ENCODE results near the gene MAML3.

MAML3 gene

DNA sequence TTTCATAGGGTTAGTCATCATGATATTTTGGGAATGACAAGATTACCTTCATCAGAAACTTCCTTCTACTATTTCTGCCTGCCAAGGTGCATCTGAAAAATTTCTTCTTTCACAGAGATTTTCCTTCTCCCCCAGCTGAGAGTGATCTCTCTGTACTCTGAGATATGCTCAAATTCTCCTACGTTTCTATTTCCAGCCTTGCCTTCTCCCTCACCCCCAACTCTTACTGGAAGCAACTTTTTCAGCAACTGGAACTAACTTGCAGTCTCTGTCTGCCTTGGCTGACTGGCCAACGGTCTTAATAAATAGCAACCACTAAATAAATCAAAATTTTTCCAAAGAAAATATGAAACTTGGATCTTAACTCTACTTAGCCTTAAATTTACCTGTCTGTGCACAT is 122.3 kb downstream of the MAML3 start:
- no peak for DNase-seq

DNA sequence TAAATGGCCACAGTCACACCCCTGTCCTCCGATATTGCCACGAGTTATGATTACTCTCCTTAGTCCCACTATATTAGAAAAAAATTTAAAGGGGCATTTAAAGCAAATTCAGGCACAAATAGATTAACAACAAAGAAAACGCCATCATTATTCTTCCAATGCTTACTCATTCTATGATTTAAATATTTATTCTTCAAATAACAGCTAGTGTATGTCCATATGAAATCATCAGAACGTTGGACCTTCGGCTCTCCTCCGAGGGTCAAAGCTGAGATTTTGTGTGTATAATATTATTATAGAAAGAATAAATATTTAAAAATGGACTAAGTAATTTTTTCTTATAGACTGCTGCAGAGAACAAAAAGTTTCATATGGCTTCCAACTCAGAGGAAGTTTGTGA is 122.9 kb downstream of the MAML3 start:
- no peak for DNase-seq

DNA sequence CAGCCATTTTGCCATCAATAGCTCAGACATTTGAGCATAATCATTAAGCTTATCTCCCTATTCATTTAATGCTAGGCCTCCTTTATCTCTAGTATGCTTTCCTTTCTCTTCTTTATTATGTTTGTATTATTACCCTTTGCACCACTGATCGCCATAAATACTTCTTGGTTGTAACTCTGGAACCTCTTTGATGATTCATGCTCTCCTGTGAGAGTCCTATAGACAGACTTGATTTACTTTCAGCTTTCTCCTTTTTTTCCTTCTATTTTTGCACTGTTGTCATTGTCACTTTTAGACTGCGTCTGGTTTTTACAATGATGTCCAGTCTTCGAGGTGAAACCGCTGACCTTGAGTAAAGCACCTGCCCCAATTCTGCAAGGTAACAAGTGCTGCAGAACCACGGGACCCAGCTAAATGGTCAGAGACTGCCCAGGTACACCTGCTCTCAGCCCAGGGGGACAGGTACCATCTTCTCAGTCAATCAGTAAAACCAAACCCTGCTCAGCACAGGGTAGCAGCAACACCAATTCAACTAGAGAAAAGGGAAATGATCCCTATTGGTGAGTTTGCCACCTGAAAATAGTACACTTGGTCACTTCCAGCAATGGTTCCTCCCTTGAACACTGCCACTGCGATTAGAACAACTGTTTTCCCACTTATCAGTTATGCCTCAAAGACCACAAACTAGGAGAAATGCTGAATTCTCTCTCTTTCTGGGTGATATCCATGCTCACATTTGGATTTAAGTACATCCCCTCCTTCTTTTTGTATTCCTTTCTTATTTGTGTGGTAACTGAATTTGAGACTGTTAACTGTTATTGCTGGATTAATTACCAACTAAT is 125.1 kb downstream of the MAML3 start:
- DNase-seq, result no peak

DNA sequence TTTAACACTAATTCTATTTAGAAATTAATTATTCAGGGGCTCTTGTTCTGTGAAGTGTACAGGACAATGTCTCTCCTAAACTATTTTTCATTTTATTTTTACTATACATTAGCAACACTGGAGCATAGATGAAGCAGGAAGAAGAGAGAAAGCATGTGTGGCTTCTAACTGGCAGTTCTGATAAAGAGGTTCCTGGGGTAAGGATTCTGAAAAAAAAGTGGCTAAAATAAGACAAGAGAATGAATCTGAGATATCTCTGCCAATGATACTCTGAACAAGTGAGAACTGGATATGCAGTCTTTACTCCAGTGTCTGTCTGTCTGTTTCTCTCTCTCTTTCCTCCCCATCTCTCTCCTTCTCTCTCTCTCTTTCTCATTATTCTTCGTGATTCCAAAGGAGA is 125.9 kb downstream of the MAML3 start:
- no peak for DNase-seq

GRCh38 chr4:140027101-140027500 is 126.9 kb downstream of the MAML3 start:
- no peak for DNase-seq

- DNase-seq, result no peak
These were observed 128.5 kb downstream of the MAML3 start for GRCh38 chr4:140025470-140025869.

DNA sequence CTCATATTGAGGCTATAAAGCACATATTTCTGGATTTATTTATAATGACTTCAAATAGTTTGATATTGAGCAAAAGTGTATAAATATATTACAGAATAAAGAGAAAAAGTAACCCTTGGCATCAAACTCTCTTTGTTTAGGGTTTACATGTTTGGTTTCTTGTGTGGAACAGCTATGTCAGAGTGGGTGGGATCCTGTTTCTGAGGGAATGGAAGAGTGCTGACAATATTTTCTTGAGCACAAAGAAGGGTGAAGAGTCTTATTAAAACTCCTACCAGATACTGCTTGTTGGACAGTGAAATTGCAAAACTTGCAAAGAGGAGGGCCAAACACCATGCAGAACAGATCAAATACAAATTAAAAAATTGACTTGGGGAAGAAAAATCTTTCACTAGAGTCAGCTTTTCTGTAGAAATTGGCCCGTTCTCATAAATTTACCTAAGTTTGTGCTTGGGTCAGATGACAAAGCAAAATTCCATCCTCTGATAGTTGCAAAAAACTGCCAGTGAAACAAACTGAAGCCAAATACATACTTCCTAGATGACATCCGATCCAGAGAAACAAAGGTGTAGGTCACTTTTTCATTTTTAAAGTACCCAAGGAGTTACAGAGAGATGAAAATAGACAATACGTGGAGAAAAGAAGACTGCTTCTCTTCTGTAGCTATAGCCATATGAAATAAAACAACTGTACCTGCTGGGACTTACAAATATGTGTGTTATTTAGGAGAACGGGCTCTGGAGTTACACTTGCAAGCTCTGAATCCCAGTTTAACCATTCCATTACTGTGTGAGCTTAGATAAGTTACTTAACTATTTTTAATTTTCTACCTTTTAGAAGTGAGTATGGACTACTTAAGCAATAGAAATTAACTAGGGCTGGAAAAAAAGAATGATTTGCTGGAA is 133.3 kb downstream of the MAML3 start:
- no peak for DNase-seq

- no peak for DNase-seq
These were observed 134.2 kb downstream of the MAML3 start for GRCh38 chr4:140019619-140020347.

GRCh38 chr4:140018931-140019618 is 134.9 kb downstream of the MAML3 start:
- no peak for DNase-seq

GRCh38 chr4:140014284-140014683 is 139.7 kb downstream of the MAML3 start:
- no peak for DNase-seq

- DNase-seq, result peak; percentile 56 to 73
These were observed 141.1 kb downstream of the MAML3 start for GRCh38 chr4:140012688-140013486.

DNA sequence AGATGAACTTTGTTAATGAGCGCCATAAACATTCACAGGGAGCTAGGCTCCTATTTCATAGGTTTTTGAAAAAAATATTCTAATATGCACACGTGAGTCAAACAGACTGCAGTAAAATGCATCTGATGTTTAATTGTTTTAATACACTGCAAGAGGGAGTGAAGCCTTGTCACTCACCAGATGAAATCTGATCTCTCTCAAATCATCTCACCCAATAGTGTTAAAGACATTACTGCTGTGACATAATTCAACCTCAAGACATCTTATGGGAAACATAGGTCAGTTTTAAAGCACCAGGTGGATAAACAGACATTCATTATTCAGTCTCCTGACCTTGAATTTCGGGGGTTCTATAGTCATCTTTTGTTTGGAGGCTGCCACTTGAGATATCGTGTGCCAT is 148.3 kb downstream of the MAML3 start:
- DNase-seq, result no peak

DNA sequence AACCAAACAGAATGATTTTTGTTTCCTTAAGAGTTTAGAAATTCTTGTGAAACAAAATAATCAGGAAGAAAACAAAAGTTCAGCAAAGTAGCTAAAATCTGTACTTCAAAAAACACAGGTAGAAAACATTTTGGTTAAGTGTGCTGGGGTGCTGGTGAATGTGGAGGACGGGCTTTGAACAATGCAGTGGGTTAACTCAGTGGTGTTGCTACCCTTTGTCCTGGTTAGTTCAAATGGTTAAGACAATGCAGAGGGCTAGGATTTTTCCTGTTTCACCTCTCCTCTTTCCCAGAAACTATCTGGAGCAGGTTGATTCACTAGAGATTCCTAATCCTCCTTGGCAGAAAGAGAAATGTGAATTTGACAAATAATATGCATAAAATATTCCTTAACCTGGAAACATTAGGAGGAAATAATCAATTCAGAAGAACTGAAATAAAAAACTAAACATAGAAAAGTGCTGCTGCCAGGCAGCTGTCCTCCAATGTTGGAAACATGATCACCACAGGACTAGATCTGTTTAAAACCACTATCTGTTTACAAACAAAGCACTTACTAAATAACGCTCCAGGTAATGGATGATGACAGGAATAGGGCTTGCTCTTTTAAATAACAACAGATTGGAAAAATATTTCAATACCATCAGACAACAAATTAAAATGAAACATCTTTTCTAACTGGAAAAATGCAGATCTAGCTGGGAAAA is 148.9 kb downstream of the MAML3 start:
- DNase-seq, result no peak

DNA sequence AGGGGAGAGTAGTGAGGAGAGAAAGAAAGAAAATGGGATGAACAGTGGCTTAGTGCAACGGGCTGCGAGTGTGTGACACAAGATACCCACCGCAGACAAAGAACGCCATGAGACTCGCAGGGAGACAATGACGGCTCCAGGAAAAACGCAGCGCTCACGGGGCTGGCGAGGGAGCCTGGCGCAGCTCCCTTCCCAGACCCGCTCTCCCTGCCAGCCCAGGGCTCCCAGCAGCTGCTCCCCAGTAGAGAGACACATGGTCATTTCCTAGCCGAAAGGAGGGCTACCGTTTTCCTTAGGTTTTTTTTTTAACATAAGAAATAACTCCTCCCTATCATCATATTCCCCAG is 149.5 kb downstream of the MAML3 start:
- DNase-seq, result no peak

DNA sequence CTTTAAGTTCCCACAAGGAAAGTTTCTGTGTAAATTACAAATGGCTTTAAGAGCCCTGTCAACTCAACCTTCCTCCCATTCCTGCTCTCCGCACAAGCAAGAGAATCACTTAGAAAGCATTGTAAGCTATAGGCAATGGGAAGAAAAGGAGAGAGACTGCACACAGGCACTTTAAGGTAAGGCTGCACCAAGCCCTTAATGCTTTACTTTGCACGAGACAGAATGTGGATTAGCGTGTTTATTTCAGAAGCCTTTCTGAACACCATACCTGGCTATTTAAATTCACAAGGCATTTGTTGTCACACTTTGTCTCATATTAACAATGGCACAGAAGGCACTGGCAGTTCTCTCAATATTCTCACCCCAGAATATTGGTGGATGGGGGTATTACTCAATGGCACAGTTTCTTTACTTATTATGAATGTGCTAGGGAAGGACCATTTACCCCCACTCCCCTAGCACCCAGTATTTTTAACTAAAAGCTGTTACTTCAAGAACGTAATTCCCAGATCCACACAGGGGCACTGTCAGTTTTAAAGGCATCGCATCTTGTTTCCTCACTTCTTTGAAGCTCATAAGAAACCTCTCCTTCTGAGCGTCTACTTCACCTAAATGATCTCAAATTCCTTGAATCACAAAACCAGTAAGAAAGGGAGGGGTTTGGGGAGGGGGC is 150.0 kb downstream of the MAML3 start:
- no peak for DNase-seq

- no peak for DNase-seq
These were observed 153.8 kb downstream of the MAML3 start for GRCh38 chr4:140000232-140000631.

GRCh38 chr4:139988863-139989765 is 164.9 kb downstream of the MAML3 start:
- peak; percentile 26 to 54 for DNase-seq

DNA sequence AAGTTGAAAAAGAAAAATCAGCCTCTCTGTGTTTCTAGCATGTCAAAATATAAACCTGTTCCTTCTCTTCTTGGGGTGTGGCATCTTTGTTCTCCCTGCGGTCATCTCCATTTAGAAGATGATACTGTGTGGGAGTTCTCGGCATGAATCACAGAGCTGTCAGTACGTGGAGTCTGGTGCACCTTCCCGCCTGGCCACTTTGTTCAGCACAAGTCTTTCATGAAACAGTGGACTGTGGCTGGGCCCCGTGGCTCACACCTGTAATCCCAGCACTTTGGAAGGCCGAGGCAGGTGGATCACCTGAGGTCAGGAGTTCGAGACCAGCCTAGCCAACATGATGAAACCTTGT is 166.5 kb downstream of the MAML3 start:
- DNase-seq, result no peak

DNA sequence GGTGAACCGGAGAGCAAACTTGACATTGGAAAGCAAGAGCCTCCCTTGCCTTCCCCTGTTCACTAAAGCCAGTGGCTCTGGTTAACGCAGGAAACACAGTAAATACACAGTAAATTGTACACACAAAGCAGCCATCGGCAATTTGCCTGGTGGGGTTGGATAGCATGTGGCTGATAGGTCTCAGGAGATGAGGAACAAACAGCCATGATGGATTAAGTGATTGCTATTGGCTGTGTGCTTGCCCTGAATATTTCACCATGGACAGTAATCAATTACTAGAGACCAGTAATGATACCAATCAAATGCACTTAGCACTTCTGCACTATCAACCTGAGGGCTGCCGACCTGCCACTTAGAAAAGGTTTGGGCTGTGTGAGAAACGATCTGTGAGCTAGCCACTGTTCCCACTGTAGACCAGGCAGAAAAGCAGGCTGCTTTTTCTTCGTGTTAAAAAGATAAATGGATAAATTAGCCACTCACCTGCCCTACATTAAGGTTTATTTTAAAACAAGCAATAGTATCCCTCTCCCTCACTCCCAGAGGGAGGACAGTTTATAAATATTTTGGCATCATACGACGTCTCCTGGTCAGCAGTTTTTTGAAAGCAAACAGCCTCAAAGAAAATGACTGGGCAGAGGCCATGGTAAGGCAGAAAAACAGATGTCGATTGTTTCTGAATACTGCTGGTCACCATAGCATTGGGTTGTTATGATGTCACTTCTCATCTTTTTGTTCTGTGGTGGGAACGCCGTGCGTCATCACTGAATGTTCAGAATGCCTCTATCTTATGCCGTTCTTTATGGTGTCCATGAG is 167.1 kb downstream of the MAML3 start:
- DNase-seq, result no peak
